HG02852 (cell line): ENCODE data around the gene MGAM2.
"Not testable (repeated sequence)": the region's sequence is repeated elsewhere in the genome, so short reads cannot be mapped to it uniquely, and the experiment has no call there.

Source experiments
- ATAC-seq: cut with Tn5 transposase; IDR thresholded peaks from one replicate; pipeline ENCODE4 v1.9.1; 2021; ENCODE audit warnings: mild to moderate bottlenecking, moderate library complexity; ENCODE audit not compliant: unreplicated experiment

The MGAM2 gene

GRCh38 chr7:142111499-142111898 is at the start of gene MGAM2:
Gene MGAM2, plus strand, starts transcription at chr7:142111718. Its CDS starts 5,156 bp downstream, at chr7:142116874.
- ATAC-seq, result no peak

DNA sequence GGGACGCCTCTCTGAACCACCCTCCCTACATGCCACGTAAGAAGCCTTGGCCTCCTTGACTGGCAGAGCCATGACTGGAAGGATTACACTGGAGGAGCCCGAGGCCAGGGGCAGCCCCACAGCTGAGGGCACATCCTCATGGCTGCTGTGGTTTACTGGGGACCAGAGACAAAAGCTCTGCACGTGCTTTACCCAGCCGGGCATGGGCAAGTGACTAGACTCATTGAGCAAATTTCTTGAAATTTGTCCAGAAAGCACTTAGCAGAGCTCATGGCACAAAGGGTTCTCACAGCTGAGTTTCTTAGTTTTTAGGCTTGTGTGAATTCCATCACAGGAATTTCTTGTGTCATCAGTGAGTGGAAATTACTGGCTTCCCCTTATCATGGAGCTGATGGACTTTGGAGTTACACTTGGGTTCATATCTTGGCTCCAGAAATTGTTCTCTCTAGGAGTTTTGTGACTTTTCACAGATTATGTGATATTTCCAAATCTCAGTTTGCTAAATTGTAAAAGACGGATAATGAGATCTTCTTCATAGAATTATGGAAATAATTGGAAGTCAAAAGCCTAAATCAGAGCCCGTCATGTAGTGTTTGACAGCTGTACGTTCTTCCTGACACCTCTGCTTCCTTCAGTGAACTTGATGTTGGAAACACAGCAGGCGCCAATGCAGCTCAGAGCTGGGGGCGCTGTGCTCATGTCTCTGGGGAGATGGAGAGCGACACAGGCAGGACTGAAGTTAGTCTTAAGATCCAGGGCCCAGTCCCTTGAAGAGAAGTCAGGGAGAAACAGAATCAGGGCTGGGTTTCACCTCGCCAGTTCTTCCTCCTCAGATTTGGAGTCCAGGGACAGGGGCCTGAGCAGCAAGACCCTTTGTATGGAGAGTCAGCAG is 47.7 kb upstream of the MGAM2 start:
- no peak for ATAC-seq

GRCh38 chr7:142066536-142066935 is 45.0 kb upstream of the MGAM2 start:
- no peak for ATAC-seq

DNA sequence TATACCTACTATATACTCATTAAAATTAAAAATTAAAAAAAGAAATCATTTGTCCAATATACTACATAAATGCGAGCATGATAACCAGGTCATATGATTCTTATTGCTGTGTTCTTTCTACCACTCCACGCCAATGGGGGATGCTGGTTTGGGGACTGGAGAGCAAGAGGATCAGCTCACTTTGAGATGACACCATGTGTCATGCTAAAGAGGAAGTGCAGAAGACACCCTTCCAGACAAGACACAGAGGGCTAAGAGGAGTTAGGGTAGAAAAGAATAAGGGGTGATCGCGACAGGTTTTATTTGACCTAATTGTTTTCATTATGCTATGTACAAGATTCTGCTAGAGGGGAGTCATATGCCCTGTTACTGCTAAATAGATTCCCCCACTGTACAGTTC is 33.8 kb upstream of the MGAM2 start:
- no peak for ATAC-seq

DNA sequence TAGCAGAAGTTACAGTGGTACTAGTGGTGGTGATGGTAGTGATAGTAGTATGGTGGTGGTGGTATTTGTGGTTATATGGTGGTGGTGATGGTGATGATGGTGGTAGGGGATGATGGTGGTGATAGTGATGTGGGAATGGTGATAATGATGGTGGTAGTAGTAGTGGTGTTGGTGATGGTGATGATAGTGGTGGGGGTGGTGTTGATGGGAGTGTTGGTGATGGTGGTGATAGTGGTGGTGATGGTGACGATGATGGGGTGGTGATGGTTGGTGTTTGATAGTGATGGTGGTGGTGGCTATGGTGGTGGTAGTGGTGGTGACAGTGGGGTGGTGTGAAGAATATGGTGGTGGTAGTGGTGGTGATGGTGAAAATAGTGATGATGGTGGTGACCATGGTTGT is 27.9 kb upstream of the MGAM2 start:
- no peak for ATAC-seq

GRCh38 chr7:142085428-142085827 is 26.1 kb upstream of the MGAM2 start:
- ATAC-seq, result no peak

DNA sequence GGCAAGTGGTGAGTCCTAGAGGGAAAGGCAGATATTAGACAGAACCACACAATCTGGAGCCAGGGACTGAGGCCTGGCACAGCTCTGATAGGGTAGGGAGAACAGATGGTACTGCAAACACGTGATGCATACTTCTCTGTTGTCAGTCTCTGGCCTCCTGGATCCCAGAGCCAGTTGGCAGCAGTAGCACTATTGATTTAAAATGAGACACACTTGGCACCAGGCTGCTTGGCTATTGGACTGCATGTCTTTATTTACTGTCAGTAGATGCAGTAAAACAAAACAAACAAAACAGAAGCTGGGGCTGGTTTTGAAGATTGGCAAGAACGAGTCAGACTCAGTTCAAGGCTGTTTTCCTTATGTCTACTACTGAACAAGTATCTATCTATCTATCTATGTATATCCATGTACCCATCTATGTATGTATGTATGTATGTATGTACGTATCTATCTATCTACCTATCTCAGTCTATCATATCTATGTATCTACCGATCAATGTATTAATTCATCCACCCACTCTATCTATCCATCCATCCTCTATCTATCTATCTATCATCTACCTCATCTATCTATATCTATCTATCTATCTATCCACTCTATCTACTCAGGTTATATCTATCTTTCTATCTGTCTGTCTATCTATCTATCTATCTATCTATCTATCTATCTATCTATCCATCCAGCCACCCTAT is 23.4 kb upstream of the MGAM2 start:
- no peak for ATAC-seq

- ATAC-seq, result no peak
Observed at GRCh38 chr7:142089035-142089434, 22.5 kb upstream of the MGAM2 start.

DNA sequence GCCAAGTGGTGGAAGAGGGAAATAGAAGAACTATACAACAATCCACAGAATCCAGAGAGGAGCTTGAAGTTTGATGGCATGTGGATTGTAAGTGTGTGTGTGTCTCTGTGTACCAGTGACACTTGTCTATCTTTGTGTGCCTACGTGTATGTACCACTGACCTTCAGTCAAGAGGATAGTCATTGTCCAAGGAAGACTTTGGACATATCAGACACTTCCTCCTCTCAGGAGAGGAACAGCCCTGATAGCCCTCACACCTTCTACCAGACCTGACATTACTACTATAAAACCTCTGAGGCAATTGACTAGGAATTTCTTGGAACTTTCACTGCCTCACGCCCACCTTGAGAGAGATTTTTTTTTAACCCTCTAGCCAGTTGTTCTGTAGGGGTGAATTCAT is 19.6 kb upstream of the MGAM2 start:
- ATAC-seq, result no peak

DNA sequence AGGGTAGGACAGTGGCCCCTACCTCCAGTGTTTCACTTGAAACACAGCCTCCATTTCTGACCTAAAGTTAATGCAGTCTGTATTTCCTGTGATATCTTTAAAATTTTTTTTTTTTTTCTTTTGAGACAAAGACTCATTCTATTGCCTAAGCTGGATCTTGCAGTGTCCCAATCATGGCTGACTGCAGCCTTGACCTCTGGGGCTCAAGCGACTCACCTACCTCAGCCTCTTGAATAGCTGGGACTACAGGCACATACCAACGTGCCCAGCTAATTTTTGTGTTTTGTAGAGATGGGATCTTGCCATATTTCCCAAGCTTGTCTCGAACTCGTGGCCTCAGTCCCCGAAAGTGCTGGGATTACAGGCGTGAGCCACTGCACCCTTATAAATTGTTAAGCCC is 16.7 kb upstream of the MGAM2 start:
- ATAC-seq, result no peak

- no peak for ATAC-seq
Observed at GRCh38 chr7:142097571-142097970, 13.9 kb upstream of the MGAM2 start.

DNA sequence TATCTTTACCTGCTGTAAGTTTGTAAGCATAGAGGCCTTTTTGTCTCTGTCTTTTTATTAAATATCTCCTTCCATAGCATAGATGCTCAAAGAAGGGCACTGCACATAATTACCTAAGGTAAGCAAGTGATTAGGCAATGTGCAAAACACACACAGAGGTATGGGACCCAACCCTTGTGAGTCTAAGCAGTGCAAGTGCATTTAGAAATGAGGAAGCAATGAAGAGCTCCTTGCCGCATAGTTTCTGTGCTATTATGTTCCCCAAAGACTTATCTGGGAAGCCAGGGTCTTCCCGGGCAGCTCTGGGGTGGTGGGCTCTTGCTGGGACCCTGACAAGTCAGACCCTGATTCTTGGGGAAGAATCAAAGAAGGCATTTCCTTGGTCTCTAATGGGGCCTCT is 13.5 kb upstream of the MGAM2 start:
- ATAC-seq, result no peak

- not testable (repeated sequence) for ATAC-seq
Observed at GRCh38 chr7:142099347-142099746, 12.2 kb upstream of the MGAM2 start.

GRCh38 chr7:142100634-142101033 is 10.9 kb upstream of the MGAM2 start:
- ATAC-seq, result no peak

- ATAC-seq, result not testable (repeated sequence)
Observed at GRCh38 chr7:142101794-142102193, 9.7 kb upstream of the MGAM2 start.

DNA sequence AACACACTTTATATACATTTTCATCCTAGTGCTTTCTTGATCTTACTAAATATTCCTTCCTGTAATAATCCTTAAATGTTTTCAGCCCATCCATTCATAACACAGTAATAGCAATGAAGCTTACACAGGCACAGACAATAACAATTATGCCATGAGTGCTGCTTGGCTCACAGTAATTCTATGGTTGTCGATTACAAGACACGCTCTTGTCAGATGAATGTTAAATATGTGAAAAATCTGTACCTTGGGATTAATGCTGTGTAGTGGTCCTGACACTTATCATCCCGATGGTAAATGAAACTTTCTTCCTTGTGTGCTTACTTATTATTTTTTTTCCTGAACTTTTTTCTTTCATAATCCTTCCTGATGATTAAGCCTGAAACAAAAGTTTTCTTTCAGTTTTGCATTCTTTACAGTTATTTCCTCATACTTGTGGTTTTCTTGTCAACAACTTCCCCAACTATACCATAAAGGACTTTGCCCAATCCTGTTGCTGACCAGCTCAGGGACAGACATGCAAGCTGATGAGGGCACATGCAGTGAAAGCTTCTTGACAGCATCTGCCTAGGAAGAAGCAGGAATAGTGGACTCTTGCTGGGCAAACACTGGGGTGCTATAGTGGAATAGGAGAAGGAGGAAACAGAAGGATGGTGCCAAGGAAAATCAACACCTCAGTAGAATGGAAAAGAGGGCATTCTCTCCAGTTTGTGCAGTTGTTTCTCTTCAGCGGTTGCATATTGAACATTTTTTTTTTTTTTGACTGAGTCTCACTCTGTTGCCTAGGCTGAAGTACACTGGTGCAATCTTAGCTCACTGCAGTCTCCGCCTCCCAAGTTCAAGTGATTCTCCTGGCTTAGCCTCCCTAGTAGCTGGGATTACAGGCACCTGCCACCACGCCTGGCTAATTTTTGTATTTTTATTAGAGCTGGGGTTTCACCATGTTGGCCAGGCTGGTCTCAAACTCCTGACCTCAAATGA is 6.7 kb upstream of the MGAM2 start:
- ATAC-seq, result no peak

- ATAC-seq, result no peak
Observed at GRCh38 chr7:142108728-142109505, 2.6 kb upstream of the MGAM2 start.

GRCh38 chr7:142110098-142110497 is 1.4 kb upstream of the MGAM2 start:
- no peak for ATAC-seq

- no peak for ATAC-seq
Observed at GRCh38 chr7:142110638-142111037, 880 bp upstream of the MGAM2 start.

- no peak for ATAC-seq
Observed at GRCh38 chr7:142112086-142112485, 568 bp downstream of the MGAM2 start.
